ENCODE data around the gene SLC10A3.
"Not testable (repeated sequence)": the region's sequence is repeated elsewhere in the genome, so short reads cannot be mapped to it uniquely, and the experiment has no call there.

DNA sequence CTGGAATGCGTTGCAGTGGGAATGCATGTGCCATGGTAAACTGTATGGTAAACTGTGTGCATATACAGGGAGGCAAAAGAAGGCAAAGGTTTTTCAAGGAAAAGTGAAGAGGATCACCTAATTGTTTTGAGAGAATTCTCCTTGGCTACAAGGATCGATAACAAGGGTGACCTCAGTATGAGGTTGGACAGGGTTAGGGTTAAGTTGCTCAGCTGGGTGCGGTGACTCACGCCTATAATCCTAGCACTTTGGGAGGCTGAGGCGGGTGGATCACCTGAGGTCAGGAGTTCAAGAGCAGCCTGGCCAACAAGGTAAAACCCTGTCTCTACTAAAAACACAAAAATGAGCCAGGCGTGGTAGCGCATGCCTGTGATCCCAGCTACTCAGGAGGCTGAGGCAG is 11.0 kb upstream of the SLC10A3 start:
- not testable (repeated sequence) for TF ChIP-seq SALL2 (tag by site-specific recombination; IDR thresholded peaks at IDR 0.05; ENCODE audit: borderline replicate concordance); TCF7L2 (IDR thresholded peaks at IDR 0.05; ENCODE audit: borderline replicate concordance, low read depth, low read length); ZNF114 (tag by site-specific recombination; IDR thresholded peaks at IDR 0.05); ZNF138 (tag by site-specific recombination; IDR thresholded peaks at IDR 0.05; ENCODE audit: borderline replicate concordance)

All from HEK293 (cell line).